Vagina (tissue), 2 donors: ENCODE results near the gene PDIA6. TPM values are rescaled to one million over a fixed set of nuclear protein-coding genes. Genes with fewer than 3 reads are reported as not detected.
A peak's percentile ranks its signal among the peaks of the same experiment; 100 is the strongest.
"Not testable (repeated sequence)": the region's sequence is repeated elsewhere in the genome, so short reads cannot be mapped to it uniquely, and the experiment has no call there.

Source experiments
- DNase-seq, 2 donors: peaks; one replicate each; pipeline ENCODE4 v3.0.0-alpha.2; 2017; ENCODE audit errors: extremely low spot score in 2 of 2
- H3K27ac ChIP-seq: fragments of 200-600 bp; sonication (generic); one replicate; pipeline ENCODE4 v1.5.1; 2019
- H3K27me3 ChIP-seq: fragments of 200-600 bp; sonication (generic); one replicate; pipeline ENCODE4 v1.5.1; 2019
- H3K36me3 ChIP-seq, 2 donors: fragments of 200-600 bp; sonication (generic); one replicate each; pipeline ENCODE4 v1.5.1; 2017 to 2019
- H3K4me1 ChIP-seq: fragments of 200-600 bp; sonication (generic); one replicate; pipeline ENCODE4 v1.5.1; 2019
- H3K4me3 ChIP-seq, 2 donors: fragments of 200-600 bp; sonication (generic); 1 replicate in 1 of 2; 2 replicates in 1 of 2; pipeline ENCODE4 v1.5.1; 2016 to 2019
- H3K9me3 ChIP-seq: fragments of 200-600 bp; sonication (generic); one replicate; pipeline ENCODE4 v1.5.1; 2019
- POLR2A ChIP-seq, 2 donors: fragments of 450-650 bp; IDR thresholded peaks; one replicate each; pipeline ENCODE4 v1.6.1; 2017; ENCODE audit warnings: antibody characterized with exemption in 2 of 2, mild to moderate bottlenecking in 2 of 2, moderate library complexity in 2 of 2
- POLR2AphosphoS5 ChIP-seq, 2 donors: sonication (generic); formaldehyde crosslinking; IDR thresholded peaks; one replicate each; pipeline ENCODE4 v1.9.0; 2017; ENCODE audit warnings: antibody characterized with exemption in 2 of 2, mild to moderate bottlenecking in 2 of 2, low read depth in 1 of 2; ENCODE audit not compliant: insufficient read depth in 1 of 2
- intact Hi-C: fragments of 100-400 bp; cut with DNase I; formaldehyde crosslinking; loops from one replicate; pipeline ENCODE4 v1.15.1; 2023
- total RNA-seq: library from RNA; depleted of rRNA; stranded (reverse); fragments of >200 nt; gene quantifications from one replicate; pipeline ENCODE4 v1.2.3, GENCODE V29; 2016
- TF ChIP-seq, protein P1 (sequence below), 3 experiments: fragments of 450-650 bp in 2 of 3; fragments of 200-600 bp in 1 of 3; sonication (generic) in 1 of 3; IDR thresholded peaks; one replicate each; pipeline ENCODE4 v1.5.1; 2017 to 2019; ENCODE audit warnings: antibody characterized with exemption in 3 of 3, mild to moderate bottlenecking in 2 of 3, moderate library complexity in 2 of 3

The PDIA6 gene
- total RNA-seq, 1 donor from 2014 or later: 55.0 TPM

DNA sequence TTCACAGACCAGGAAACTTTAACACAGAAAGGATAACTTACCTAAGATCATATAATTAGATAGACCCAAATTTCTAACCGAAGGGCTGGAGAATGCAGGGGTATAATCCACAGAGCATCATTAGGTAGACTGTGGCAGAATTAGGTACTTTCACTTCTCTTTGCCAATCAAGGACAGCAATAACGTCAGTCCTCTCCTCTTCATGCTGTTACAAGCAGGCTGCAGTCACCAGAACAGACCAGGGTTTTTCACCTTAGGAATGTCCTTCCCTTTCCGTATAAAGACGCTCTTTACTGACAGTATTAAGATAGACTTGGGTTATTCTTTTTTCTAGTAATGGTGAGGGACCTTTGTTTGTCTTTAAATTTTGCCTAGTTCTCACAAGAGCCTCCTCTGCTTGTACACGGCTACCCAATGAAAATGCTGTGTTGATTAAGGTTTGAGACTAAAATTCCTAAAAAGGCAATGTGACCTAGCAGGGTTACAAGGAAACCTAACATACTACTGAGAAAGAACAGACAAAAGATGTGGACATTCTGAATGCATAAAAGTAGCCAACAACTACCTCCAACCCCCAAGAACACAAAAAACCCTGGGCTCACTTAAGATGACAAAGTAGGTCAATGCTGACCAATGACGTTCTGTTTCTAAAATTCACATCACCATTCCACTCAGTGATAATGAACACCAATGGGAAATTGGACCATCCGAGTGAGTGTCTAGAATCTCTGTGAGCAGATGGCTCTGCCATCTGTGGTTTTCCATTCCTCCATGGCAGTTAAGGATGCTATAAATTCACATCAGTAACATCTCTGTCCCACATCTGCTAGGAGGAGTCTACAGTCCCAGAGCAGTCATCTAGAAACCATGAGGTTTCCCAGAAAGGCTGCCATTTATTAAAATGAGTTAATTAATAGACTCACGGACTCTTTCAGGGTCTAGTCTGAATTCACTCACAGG lies 2.1 kb downstream of the PDIA6 start:
- no peak overlapping the region for H3K27ac ChIP-seq
- no peaks in the 10 kb centered on the region for H3K9me3 ChIP-seq
- peak overlapping the region; percentile 68 to 90 for H3K4me3 ChIP-seq
- no peaks in the 10 kb centered on the region for H3K36me3 ChIP-seq
- H3K4me1 ChIP-seq: peaks cover 51% of the 10 kb centered on the region
- H3K27me3 ChIP-seq: no peaks in the 10 kb centered on the region
- intact Hi-C loops: loop anchor here (10.0 kb wide), 1 partner anchor 644 kb away; no protein-coding TSS in a partner anchor
- TF ChIP-seq, protein P1, sequence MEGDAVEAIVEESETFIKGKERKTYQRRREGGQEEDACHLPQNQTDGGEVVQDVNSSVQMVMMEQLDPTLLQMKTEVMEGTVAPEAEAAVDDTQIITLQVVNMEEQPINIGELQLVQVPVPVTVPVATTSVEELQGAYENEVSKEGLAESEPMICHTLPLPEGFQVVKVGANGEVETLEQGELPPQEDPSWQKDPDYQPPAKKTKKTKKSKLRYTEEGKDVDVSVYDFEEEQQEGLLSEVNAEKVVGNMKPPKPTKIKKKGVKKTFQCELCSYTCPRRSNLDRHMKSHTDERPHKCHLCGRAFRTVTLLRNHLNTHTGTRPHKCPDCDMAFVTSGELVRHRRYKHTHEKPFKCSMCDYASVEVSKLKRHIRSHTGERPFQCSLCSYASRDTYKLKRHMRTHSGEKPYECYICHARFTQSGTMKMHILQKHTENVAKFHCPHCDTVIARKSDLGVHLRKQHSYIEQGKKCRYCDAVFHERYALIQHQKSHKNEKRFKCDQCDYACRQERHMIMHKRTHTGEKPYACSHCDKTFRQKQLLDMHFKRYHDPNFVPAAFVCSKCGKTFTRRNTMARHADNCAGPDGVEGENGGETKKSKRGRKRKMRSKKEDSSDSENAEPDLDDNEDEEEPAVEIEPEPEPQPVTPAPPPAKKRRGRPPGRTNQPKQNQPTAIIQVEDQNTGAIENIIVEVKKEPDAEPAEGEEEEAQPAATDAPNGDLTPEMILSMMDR (IDR thresholded peaks at IDR 0.05): no peak
- TF ChIP-seq POLR2A (IDR thresholded peaks at IDR 0.05) (no peak), POLR2AphosphoS5 (IDR thresholded peaks at IDR 0.05; ENCODE audit: insufficient read depth in 1 of 2, low read depth in 1 of 2) (no peak)
- DNase-seq: no peak

DNA sequence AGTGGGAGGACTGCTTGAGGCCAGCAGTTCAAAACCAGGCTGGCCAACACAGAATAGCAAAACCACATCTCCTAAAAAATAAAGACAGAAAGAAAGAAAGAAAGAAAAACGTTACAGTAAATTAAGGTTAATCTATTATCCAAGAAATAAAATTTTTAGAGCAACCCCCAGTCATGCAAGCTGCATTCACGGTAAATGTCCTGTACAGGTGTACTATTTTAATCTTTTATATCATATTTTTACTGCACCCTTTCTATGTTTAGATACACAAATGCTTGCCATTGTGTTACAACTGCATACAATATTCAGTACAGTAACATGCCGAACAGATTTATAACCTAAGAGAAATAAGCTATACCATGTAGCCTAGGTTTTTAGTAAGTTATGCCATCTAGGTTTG lies 6.0 kb downstream of the PDIA6 start:
- Histone ChIP-seq H3K27ac (no peak overlapping the region), H3K9me3 (no peaks in the 10 kb centered on the region), H3K27me3 (no peaks in the 10 kb centered on the region), H3K4me1 (peaks cover 45% of the 10 kb centered on the region), H3K4me3 (no peak overlapping the region), H3K36me3 (no peaks in the 10 kb centered on the region)
- TF ChIP-seq, protein P1 (IDR thresholded peaks at IDR 0.05): no peak
- intact Hi-C loops: no loop called here
- DNase-seq: no peak

DNA sequence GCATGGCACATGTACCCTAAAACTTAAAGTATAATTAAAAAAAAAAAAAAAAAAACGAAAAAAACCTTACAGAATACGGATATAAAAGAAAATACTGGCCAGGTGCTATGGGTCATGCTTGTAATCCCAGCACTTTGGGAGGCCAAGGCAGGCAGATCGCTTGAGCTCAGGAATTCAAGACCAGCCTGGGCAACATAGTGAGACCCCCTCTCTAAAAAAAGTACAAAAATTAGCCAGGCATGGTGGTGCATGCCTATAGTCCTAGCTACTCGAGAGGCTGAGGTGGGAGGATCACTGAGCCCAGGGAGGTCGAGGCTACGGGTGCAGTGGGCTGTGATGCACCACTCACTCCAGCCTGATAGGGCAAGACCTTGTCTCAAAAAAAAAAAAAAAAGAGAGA lies 6.6 kb downstream of the PDIA6 start:
- H3K27me3 ChIP-seq, H3K9me3 ChIP-seq, intact Hi-C loops, H3K36me3 ChIP-seq, H3K4me3 ChIP-seq, DNase-seq, H3K27ac ChIP-seq: not testable (repeated sequence)
- H3K4me1 ChIP-seq: peaks cover 39% of the 10 kb centered on the region

DNA sequence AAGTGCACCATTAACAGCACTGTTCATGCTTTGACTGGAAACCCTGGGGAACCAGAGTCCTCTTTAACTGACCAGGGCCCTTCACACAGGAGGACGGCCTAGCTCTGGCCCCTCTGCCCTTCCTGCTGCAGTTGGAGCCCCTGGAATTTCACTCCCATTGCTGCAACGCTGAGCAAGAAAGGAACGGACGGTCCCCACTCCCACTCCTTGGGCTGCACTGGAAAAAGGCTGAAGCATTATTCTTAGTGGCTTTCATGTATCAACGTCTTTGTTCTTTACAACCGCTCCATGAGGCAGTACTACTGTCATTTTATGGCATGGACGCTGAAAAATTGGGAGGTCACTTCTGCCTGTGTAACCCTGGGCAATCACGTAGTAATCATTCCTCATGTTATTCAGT lies 9.9 kb downstream of the PDIA6 start:
- Histone ChIP-seq H3K27me3 (no peaks in the 10 kb centered on the region), H3K9me3 (no peaks in the 10 kb centered on the region), H3K4me3 (no peak overlapping the region), H3K36me3 (peaks cover 0 to 6% of the 10 kb centered on the region in 2 donors), H3K27ac (no peak overlapping the region), H3K4me1 (peaks cover 8% of the 10 kb centered on the region)
- intact Hi-C loops: no loop called here
- TF ChIP-seq, protein P1 (IDR thresholded peaks at IDR 0.05): no peak
- TF ChIP-seq POLR2AphosphoS5 (IDR thresholded peaks at IDR 0.05; ENCODE audit: insufficient read depth in 1 of 2, low read depth in 1 of 2) (no peak), POLR2A (IDR thresholded peaks at IDR 0.05) (no peak)
- DNase-seq: no peak

DNA sequence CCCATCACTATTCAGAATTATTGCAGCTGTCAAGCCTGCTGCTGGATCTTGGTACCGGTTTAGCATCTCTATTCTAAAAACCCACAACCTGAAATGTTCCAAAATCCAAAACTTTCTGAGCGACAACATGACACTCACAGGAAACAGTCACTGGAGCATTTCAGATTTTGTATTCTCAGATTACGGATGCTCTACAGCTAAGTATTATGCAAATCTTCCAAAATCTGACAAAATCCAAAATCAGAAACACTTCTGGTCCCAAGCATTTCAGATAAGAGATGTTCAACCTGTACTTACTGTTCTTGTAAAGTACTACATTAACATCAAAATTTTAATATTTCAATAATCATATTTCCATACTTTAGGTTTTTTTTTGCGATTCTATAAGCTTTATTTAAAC lies 12.4 kb downstream of the PDIA6 start:
- Histone ChIP-seq H3K4me1 (no peaks in the 10 kb centered on the region), H3K36me3 (peaks cover 0 to 20% of the 10 kb centered on the region in 2 donors), H3K27ac (no peak overlapping the region), H3K27me3 (no peaks in the 10 kb centered on the region), H3K9me3 (no peaks in the 10 kb centered on the region), H3K4me3 (no peak overlapping the region)
- no peak for TF ChIP-seq POLR2AphosphoS5 (IDR thresholded peaks at IDR 0.05; ENCODE audit: insufficient read depth in 1 of 2, low read depth in 1 of 2)
- TF ChIP-seq, protein P1 (IDR thresholded peaks at IDR 0.05): no peak
- TF ChIP-seq POLR2A (IDR thresholded peaks at IDR 0.05): no peak
- intact Hi-C loops: no loop called here
- DNase-seq: no peak
